Measurements from ENCODE around the gene FUT7. TPM values are rescaled to one million over a fixed set of nuclear protein-coding genes. Genes with fewer than 3 reads are reported as not detected.

The FUT7 gene
- total RNA-seq, 1 experiment from 2014 or later: not detected

DNA sequence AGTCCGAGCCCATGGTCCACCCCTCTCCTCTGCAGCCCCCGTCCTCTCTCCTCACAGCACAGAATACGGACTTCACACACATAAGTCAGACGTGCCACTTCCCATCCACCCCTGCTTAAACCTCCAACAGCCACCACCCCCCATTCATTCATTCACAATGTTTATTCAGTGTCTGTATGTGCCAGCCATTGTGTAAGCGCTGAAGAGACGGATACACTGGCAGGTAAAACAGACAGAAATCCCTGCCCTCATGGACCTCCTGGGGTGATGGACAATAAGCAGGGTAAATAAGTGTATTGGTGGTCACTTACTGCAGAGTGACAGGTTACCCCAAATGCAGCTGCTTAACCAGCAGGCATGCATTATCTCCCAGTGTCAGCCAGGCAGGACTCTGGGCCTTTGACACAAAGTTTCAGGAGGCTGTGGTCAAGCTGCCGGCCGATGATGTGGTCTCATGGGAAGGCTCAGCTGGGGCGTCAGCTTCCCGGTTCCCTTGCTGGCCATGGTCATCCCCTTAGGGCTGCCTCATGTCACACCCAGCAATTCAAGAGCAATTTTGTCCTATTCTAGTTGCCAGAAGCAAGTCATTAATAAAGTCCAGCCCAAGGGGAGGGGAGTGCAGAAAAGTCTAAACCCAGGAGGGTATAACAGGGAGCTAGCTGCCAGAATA, 41.5 kb downstream of the FUT7 start:
- no peak overlapping the region for H3K9ac ChIP-seq (ENCODE audit: low read length)
- H3K4me1 ChIP-seq (ENCODE audit: control insufficient read depth in 1 of 2, insufficient read depth in 2 of 2, low read length in 2 of 2): peaks cover 17 to 30% of the 10 kb centered on the region in 2 experiments; a peak in 3 of 4 replicates
- H3K9me3 ChIP-seq (ENCODE audit: control insufficient read depth in 1 of 2, insufficient read depth in 1 of 2, low read depth in 1 of 2, low read length in 2 of 2): no peaks in the 10 kb centered on the region; a peak in 1 of 4 replicates
- intact Hi-C loops (cut with micrococcal nuclease): no loop called here
- H4K20me1 ChIP-seq (ENCODE audit: insufficient read depth): no peaks in the 10 kb centered on the region
- ChIA-PET RAD21 (ENCODE audit: low non-redundant PET in 1 of 2, low total read pairs in 2 of 2, uncharacterized antibody in 2 of 2, unreplicated experiment in 2 of 2) (no interaction called here), CTCF (interaction anchor here (0.5 kb wide), 1 partner anchor 12 kb away, joined by 3 read pairs; no protein-coding TSS in a partner anchor), POLR2A (no interaction called here)
- no peaks in the 10 kb centered on the region for H3K27me3 ChIP-seq (ENCODE audit: insufficient read depth, low read length)
- DNase-seq (ENCODE audit: low read depth, low spot score) (no peak), ATAC-seq (no peak)
- no peak overlapping the region for H2AFZ ChIP-seq (ENCODE audit: low read depth, low read length, poor library complexity, severe bottlenecking)
- TF ChIP-seq CTCF (IDR thresholded peaks at IDR 0.05 in 2 of 3, conservative IDR thresholded peaks at IDR 0.05 in 1 of 3; ENCODE audit: borderline replicate concordance in 1 of 3, insufficient read depth in 1 of 3, low read depth in 2 of 3, low read length in 2 of 3): no peak
- TF ChIP-seq, protein P1, sequence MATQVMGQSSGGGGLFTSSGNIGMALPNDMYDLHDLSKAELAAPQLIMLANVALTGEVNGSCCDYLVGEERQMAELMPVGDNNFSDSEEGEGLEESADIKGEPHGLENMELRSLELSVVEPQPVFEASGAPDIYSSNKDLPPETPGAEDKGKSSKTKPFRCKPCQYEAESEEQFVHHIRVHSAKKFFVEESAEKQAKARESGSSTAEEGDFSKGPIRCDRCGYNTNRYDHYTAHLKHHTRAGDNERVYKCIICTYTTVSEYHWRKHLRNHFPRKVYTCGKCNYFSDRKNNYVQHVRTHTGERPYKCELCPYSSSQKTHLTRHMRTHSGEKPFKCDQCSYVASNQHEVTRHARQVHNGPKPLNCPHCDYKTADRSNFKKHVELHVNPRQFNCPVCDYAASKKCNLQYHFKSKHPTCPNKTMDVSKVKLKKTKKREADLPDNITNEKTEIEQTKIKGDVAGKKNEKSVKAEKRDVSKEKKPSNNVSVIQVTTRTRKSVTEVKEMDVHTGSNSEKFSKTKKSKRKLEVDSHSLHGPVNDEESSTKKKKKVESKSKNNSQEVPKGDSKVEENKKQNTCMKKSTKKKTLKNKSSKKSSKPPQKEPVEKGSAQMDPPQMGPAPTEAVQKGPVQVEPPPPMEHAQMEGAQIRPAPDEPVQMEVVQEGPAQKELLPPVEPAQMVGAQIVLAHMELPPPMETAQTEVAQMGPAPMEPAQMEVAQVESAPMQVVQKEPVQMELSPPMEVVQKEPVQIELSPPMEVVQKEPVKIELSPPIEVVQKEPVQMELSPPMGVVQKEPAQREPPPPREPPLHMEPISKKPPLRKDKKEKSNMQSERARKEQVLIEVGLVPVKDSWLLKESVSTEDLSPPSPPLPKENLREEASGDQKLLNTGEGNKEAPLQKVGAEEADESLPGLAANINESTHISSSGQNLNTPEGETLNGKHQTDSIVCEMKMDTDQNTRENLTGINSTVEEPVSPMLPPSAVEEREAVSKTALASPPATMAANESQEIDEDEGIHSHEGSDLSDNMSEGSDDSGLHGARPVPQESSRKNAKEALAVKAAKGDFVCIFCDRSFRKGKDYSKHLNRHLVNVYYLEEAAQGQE (IDR thresholded peaks at IDR 0.05; ENCODE audit: low read depth): no peak
- TF ChIP-seq SRF (IDR thresholded peaks at IDR 0.05; ENCODE audit: low read depth): no peak
- TF ChIP-seq CBX3 (IDR thresholded peaks at IDR 0.05; ENCODE audit: low read depth): no peak
- TF ChIP-seq FOSL1 (IDR thresholded peaks at IDR 0.05; ENCODE audit: low read depth): no peak
- no peak for TF ChIP-seq RAD21 (IDR thresholded peaks at IDR 0.05; ENCODE audit: low read depth)
- TF ChIP-seq EZH2phosphoT487 (IDR thresholded peaks at IDR 0.05; ENCODE audit: borderline replicate concordance): no peak
- no peak for TF ChIP-seq ZFX (IDR thresholded peaks at IDR 0.05)
- no peak for TF ChIP-seq MAX (IDR thresholded peaks at IDR 0.05)
- no peak for TF ChIP-seq EGR1 (IDR thresholded peaks at IDR 0.05; ENCODE audit: low read depth)
- no peak for TF ChIP-seq ELF1 (IDR thresholded peaks at IDR 0.05; ENCODE audit: borderline replicate concordance, low read depth)
- TF ChIP-seq, protein P2, sequence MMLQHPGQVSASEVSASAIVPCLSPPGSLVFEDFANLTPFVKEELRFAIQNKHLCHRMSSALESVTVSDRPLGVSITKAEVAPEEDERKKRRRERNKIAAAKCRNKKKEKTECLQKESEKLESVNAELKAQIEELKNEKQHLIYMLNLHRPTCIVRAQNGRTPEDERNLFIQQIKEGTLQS (IDR thresholded peaks at IDR 0.05): no peak
- no peak for TF ChIP-seq SIN3A (IDR thresholded peaks at IDR 0.05; ENCODE audit: low read depth)
- no peak for TF ChIP-seq YY1 (IDR thresholded peaks at IDR 0.05; ENCODE audit: extremely low read depth, insufficient replicate concordance, low read depth, low read length)
- TF ChIP-seq CEBPB (IDR thresholded peaks at IDR 0.05; ENCODE audit: low read depth): no peak
- no peak for TF ChIP-seq TCF7L2 (IDR thresholded peaks at IDR 0.05; ENCODE audit: borderline replicate concordance, extremely low read depth, insufficient read depth, insufficient read length)
- TF ChIP-seq POLR2AphosphoS5 (IDR thresholded peaks at IDR 0.05; ENCODE audit: low read depth, low read length): no peak
- no peak for TF ChIP-seq SP1 (IDR thresholded peaks at IDR 0.05; ENCODE audit: low read depth)
- no peak for TF ChIP-seq EZH2 (IDR thresholded peaks at IDR 0.05)
- H3K36me3 ChIP-seq (ENCODE audit: control insufficient read depth in 1 of 2, insufficient read depth in 2 of 2, low read length in 2 of 2): peaks cover 0 to 12% of the 10 kb centered on the region in 2 experiments; a peak in 2 of 4 replicates
- no peak overlapping the region for H3K4me3 ChIP-seq (replicated peaks in 1 of 2; ENCODE audit: low read depth in 1 of 2, low read length in 2 of 2)
- no peaks in the 10 kb centered on the region for H3K9me2 ChIP-seq (ENCODE audit: insufficient read depth)
- peak overlapping the region; percentile 80; the same call in 1 of the 2 replicates for H3K27ac ChIP-seq (ENCODE audit: low read depth, low read length)
- BruUV-seq (replicated peaks): no TSS peak
- H3K4me2 ChIP-seq (ENCODE audit: low read length): no peak overlapping the region
- H3K79me2 ChIP-seq (ENCODE audit: insufficient read depth, low read length): peaks cover 20% of the 10 kb centered on the region
